GM21825 (cell line): ENCODE results near the gene PMIS2.

Source experiments
- ATAC-seq: cut with Tn5 transposase; IDR thresholded peaks from one replicate; pipeline ENCODE4 v1.9.1; 2021; ENCODE audit warnings: mild to moderate bottlenecking, moderate library complexity; ENCODE audit not compliant: unreplicated experiment

Gene PMIS2

GRCh38 chr19:35585848-35586247 lies at the start of gene PMIS2:
TSS of gene PMIS2 (plus strand) at chr19:35586173. CDS start at chr19:35586260, 87 bp downstream.
- ATAC-seq = no peak

- ATAC-seq = no peak
Measured at GRCh38 chr19:35539314-35539713, 46.7 kb upstream of the PMIS2 start.

GRCh38 chr19:35539850-35540249 lies 46.1 kb upstream of the PMIS2 start:
- ATAC-seq = no peak

GRCh38 chr19:35540356-35540927 lies 45.5 kb upstream of the PMIS2 start:
- no peak for ATAC-seq

- ATAC-seq = no peak
Measured at GRCh38 chr19:35542209-35542608, 43.8 kb upstream of the PMIS2 start.

- no peak for ATAC-seq
Measured at GRCh38 chr19:35543280-35544109, 42.5 kb upstream of the PMIS2 start.

- ATAC-seq = no peak
Measured at GRCh38 chr19:35544110-35544802, 41.7 kb upstream of the PMIS2 start.

GRCh38 chr19:35545001-35545854 lies 40.7 kb upstream of the PMIS2 start, which contains the start of gene TMEM147:
TSS of gene TMEM147 (plus strand) at chr19:35545626. CDS start at chr19:35545740, 114 bp downstream.
- ATAC-seq = peak; percentile 74

GRCh38 chr19:35545855-35546381 lies 40.1 kb upstream of the PMIS2 start:
- ATAC-seq = peak; percentile 38

GRCh38 chr19:35546532-35546931 lies 39.4 kb upstream of the PMIS2 start:
- ATAC-seq = no peak

GRCh38 chr19:35549174-35549788 lies 36.7 kb upstream of the PMIS2 start:
- no peak for ATAC-seq

GRCh38 chr19:35549879-35550523 lies 36.0 kb upstream of the PMIS2 start:
- ATAC-seq = no peak

GRCh38 chr19:35551091-35551810 lies 34.7 kb upstream of the PMIS2 start:
- ATAC-seq = no peak

- no peak for ATAC-seq
Measured at GRCh38 chr19:35552534-35553384, 33.2 kb upstream of the PMIS2 start.

GRCh38 chr19:35553385-35554000 lies 32.5 kb upstream of the PMIS2 start:
- ATAC-seq = no peak

- ATAC-seq = no peak
Measured at GRCh38 chr19:35554076-35554475, 31.9 kb upstream of the PMIS2 start.

- no peak for ATAC-seq
Measured at GRCh38 chr19:35555301-35556005, 30.5 kb upstream of the PMIS2 start.
